Right renal pelvis (tissue), 4 donors: ENCODE results near the gene EPS8L1. TPM values are rescaled to one million over a fixed set of nuclear protein-coding genes. Genes with fewer than 3 reads are reported as not detected.
"Not testable (repeated sequence)": the region's sequence is repeated elsewhere in the genome, so short reads cannot be mapped to it uniquely, and the experiment has no call there.

Experiments
- DNase-seq, 4 donors: peaks; one replicate each; pipeline ENCODE4 v3.0.0-alpha.2; 2013; ENCODE audit warnings: low read depth in 4 of 4, low spot score in 3 of 4, missing footprints in 1 of 4
- polyA plus RNA-seq, 4 donors: library from polyadenylated mRNA; unstranded; fragments of 120-200 nt; gene quantifications; one replicate each; pipeline ENCODE4 v1.2.1, GENCODE V29; 2013; ENCODE audit not compliant: insufficient read length in 4 of 4

The EPS8L1 gene
- 10 to 100 TPM; 45.5 to 62.7 (median 55.4) TPM for polyA plus RNA-seq

DNA sequence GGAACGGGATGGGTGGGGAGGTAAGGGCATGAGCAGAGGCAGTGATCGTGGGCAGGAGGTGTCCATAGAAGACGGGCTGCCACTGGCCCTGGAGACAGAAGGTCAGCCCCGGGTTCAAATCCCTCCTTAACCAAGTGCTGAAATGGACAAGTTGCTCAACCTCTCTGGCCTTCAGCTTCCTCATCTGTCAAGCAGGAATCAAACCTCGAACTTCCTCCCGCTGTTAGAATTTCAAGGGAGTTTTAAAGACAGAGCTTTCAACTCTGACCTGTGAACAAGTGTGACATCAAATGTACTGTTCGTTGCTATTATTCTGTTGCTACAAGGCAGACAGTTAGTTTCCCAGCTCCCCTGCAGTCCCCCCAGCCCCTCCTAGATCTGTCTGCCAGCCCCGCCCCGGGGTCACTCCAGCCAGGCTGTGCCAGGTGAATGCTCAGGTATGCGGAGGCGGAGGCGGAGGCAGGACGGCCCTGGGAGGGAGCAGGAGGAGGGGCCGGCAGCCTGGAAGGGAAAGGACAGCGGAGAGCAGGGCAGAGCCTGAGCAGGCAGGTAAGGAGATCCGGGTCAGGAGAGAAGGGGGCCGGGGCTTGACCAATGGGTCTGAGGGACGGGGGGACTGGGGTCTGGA is at the start of gene EPS8L1:
TSS of gene EPS8L1 (plus strand) at position 499 of the 628 bp plus-strand sequence. CDS start 576 bp downstream, outside the sequence.
- DNase-seq = peak in 1 of 4 donors; percentile 69

DNA sequence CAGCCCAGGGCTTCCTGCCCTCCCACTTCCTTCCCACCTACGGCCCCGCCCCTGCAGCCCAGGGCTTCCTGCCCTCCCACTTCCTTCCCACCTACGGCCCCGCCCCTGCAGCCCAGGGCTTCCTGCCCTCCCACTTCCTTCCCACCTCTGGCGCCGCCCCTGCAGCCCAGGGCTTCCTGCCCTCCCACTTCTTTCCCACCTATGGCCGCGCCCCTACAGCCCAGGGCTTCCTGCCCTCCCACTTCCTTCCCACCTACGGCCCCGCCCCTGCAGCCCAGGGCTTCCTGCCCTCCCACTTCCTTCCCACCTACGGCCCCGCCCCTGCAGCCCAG is 48.6 kb upstream of the EPS8L1 start:
- DNase-seq = not testable (repeated sequence)

DNA sequence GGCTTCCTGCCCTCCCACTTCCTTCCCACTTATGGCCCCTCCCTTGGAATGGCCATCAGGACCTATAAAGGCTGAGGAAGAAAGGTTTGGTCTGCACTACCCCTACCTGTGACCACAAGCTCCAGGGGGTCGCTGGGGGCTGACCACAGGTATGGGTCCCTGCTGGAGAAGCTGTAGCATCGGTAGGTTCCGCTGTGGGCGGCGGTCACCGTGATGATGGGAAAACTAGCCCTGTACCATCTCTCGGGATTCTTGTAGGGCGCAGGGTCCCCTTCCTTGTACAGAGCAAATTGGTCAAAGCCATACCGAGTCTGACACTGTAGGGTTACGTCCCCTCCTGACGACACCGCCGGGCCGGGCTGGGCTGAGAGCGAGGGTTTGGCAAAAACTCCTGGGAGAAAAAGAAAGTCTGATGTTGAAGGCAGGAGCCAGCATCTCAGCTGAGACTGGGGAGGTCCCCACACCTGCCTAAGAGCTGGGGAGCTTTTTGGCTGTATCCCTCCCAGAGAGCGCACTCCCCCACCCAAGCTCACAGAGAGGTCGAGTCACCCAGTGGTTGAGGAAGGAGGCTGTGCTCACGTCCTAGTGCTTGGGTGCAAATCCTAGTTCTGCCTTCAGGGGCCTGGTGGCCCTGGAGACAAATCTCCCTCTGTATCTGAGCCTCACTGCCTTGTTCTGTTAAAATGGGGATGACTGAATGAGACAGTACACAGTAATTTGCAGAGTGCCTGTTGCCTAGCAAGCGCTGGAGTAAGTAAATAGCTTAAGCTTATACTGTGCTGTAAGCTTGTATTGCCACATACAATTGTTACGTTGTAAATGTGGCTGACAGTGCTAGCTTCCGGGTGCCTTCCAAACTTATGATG is 48.0 kb upstream of the EPS8L1 start:
- no peak for DNase-seq

DNA sequence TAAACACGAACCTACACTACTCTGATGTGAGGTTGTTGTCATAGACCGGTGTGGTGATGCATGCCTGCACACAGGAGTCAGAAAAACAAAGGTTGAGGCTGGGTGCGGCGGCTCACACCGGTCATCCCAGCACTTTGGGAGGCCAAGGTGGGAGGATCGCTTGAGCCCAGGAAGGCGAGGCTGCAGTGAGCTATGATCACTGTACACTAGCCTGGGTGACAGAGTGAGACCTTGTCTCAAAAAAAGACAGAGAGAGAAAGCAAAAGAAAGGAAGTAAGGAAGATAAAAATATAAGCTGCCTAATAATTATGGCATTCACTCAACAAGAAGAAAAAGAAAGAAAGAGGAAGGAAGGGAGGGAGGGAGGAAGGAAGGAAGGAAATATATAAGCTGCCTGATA is 46.9 kb upstream of the EPS8L1 start:
- no peak for DNase-seq

DNA sequence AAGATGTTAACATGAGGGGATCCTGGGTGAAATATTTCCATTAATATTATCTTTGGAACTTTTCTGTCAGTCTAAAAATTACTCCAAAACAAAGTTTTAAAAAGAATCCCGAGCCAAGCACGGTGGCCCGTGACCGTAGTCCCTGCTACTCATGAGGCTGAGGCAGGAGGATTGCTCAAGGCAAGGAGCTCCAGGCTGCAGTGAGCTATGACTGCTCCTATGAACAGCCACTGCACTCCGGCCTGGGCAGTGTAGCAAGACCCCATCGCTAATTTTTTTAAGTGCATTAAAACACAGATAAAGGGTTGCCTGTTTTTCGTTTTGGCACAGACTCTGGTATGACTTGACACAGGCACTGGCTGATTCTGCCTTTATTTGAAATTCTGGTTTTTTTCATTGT is 44.5 kb upstream of the EPS8L1 start:
- DNase-seq = no peak

- DNase-seq = no peak
Observed at GRCh38 chr19:55032170-55032800, 43.4 kb upstream of the EPS8L1 start.

GRCh38 chr19:55032976-55033643 is 42.6 kb upstream of the EPS8L1 start:
- DNase-seq = not testable (repeated sequence)

GRCh38 chr19:55034751-55035150 is 40.9 kb upstream of the EPS8L1 start:
- DNase-seq = no peak

DNA sequence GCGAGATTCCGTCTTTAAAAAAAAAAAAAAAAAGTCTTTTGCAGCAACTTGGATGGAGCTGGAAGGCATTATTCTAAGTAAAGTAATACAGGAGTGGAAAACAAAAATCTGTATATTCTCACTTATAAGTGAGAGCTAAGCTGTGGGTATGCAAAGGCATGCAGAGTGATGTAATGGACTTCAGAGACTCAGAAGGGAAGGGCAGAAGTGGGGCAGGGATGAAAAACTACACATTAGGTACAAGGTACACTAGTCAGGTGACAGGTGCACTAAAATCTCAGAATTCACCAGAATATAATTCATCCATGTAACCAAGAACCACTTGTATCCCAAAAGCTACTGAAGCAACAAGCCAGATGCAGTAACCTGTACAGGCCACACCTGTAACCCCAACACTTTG is 39.6 kb upstream of the EPS8L1 start:
- DNase-seq = no peak

DNA sequence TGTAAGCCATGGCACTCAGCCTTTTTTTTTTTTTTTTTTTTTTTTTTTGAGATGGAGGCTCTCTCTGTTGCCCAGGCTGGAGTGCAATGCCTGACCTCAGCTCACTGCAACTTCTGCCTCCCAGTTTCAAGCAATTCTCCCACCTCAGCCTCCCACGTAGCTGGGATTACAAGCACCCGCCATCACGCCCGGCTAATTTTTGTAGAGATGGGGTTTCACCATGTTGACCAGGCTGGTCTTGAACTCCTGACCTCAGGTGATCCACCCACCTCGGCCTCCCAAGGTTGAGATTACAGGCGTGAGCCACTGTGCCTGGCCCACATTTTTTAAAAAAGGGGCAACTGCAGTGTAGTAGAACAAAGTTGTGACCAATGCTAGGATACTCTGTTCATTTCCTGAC is 38.1 kb upstream of the EPS8L1 start:
- not testable (repeated sequence) for DNase-seq

GRCh38 chr19:55040654-55041053 is 35.0 kb upstream of the EPS8L1 start:
- DNase-seq = not testable (repeated sequence)

DNA sequence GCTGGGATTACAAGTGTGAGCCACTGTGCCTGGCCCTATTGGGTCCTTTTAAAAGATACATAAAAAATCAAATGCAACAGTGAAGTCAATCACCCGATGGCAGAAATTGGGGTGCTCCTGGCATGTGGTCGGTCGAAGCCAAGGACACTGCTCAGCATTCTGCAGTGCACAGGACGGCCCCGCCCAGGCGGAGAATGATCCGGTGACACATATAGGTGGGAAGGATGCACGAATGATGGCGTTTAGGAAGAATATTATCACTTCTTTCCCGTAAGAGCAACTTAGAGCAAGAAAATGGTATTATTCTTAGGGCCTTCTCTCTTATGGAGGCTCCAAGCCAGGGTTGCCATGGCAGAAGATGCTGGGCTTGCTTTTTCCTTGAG is 34.4 kb upstream of the EPS8L1 start:
- no peak for DNase-seq

DNA sequence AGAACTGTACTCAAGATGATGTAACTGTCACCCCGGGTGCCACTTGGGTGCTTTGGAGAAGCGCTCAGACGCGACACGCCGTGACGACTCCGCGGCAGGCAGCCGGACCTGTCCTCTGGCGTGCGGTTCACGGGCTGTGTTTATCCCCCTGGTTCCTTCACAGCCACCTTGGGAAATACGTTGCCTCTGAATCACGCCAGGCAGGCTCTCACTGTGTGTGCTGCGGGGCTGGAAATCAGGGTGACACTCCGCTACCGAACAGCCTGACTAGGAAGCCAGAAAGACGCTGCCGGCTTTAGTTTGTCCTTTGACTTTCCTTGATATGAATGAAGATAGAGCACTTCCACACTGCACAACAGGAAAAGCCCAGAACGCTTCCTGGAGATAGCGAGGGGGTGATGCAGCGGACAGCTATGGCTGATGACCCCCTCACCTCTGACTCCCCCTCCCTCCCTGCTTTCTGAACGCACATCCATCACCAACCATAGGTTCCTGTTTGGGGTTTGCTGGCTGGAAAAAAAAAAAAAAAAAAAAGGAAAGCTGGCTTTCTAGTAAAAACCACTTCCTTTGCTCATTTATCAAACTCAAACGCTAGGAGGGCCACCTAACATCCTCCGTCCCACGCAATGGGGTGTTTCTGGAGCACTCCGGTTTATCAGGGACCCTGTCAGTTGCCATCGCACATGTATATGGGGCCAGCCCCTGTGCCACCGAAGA is 33.9 kb upstream of the EPS8L1 start:
- DNase-seq = no peak

DNA sequence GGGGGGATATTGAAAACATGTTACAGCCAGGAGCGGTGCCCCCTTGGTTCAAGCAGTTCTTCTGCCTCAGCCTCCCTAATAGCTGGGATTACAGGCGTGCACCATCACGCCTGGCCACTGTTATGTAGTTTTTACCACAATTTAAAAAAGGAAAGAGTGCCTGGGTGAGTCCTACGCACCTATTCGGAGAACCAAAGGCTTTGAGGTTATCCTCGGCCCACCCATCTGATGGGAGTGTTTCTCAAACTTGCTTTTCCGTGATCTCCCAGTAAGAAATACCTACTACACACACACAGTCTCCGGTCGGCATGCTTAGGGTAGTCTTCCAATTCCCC is 33.4 kb upstream of the EPS8L1 start:
- DNase-seq = no peak

GRCh38 chr19:55042688-55043087 is 33.0 kb upstream of the EPS8L1 start:
- no peak for DNase-seq

DNA sequence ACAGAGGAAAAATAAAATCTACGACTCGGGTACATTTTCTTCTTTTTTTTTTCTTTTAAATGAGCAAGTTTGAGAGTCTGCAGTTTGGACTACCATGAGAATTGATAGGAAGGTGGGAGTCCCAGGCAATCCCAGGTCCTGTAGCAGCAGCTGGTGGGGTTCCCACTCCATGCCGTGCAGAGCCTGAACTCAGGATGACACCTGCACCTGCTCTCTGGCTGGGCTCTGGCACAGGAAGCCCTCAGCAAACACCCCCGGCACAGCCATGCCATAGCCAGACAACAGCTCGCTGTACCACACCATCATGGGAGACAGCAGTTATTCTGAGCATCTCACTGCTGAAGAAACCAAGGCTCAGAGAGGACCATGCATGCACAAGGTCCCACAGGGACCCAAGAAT is 31.4 kb upstream of the EPS8L1 start:
- DNase-seq = no peak

GRCh38 chr19:55044771-55045716 is 30.6 kb upstream of the EPS8L1 start:
- no peak for DNase-seq

DNA sequence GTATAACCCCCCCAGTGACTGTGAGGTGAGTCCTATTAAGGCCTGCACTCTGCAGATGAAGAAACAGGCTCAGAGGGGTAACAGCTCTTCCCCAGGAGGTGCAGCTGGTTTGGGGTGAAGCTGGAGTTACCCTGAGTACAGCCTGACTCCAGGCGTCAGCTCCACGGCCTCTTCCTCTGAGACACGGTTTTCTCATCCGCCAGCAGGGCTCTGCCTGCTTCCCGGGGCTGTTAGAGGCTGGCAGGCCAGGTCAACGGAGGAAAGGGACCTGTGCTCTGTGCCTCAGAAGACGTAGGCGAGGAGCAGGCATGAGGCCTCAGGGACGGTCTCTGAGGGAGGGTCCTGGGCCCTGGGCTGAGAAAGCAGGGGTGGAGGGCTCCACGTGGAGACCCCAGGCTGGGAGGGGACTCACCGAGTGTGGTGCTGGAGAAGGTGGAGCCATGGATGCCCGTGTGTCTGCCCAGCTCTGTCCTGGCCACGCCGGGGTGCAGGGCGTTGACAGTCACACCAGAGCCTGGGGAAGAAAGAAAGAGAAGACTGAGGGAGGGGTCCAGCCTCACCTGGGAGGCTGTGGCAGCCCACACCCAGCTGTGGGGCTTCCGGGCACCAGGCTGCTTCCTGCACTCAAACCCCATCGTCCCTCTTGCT is 28.6 kb upstream of the EPS8L1 start:
- DNase-seq = no peak

DNA sequence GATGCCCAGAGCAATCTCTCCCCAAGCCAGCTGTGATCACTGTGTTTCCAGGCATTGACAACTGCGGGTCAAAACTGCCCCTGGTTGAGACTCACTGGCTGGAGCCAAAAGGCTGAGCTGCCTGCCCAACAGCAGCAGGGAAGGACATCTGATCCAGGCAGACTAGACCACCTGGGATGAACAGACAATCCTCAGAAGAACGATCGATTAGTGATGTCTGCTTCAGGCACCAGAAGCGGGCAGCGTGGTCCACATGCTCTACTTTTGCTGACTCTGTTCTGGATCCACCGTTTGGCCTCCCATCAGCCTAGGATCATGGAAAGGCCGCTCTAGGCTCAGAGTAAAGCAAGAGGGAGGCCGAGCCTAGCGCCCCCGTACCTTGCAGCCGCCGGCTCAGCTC is 27.7 kb upstream of the EPS8L1 start:
- no peak for DNase-seq
